ENCODE measurements around the gene TSC22D2.

GRCh38 chr3:150495149-150495548, 87.1 kb downstream of the TSC22D2 start:
- TF ChIP-seq POLR2A (IDR thresholded peaks at IDR 0.05) (no peak), CTCF (IDR thresholded peaks at IDR 0.05) (no peak)
